HUES64 (cell line): ENCODE results near the gene AIMP1.
A peak's percentile ranks its signal among the peaks of the same experiment; 100 is the strongest.

Source experiments
- H3K27ac ChIP-seq: 2 replicates; pipeline ENCODE4 v1.7.0; 2013; ENCODE audit warnings: low read depth, low read length, inconsistent platforms
- H3K27me3 ChIP-seq: 2 replicates; pipeline ENCODE4 v1.6.1; 2013; ENCODE audit warnings: mild to moderate bottlenecking, low read length; ENCODE audit not compliant: insufficient read depth
- H3K36me3 ChIP-seq: 2 replicates; pipeline ENCODE4 v1.6.1; 2013; ENCODE audit warnings: mild to moderate bottlenecking, low read length; ENCODE audit not compliant: insufficient read depth
- H3K4me1 ChIP-seq: 2 replicates; pipeline ENCODE4 v1.6.1; 2013; ENCODE audit warnings: mild to moderate bottlenecking, low read length, moderate library complexity; ENCODE audit not compliant: insufficient read depth
- H3K4me3 ChIP-seq: 2 replicates; pipeline ENCODE4 v1.5.1; 2013; ENCODE audit warnings: mild to moderate bottlenecking, low read length, moderate library complexity
- H3K9ac ChIP-seq: 2 replicates; pipeline ENCODE4 v1.6.1; 2013; ENCODE audit warnings: mild to moderate bottlenecking, low read depth, low read length
- H3K9me3 ChIP-seq: 2 replicates; pipeline ENCODE4 v1.6.1; 2013; ENCODE audit warnings: low read depth, low read length; ENCODE audit not compliant: insufficient read depth
- WGBS: fragments of 150-250, 120-280 bp; methylation state at CpG from one replicate; pipeline ENCODE4 v1.1.7; 2013; ENCODE audit warnings: missing lambda C conversion rate; 5-methylcytosine and 5-hydroxymethylcytosine counted together

The AIMP1 gene

GRCh38 chr4:106294062-106294461 lies 22.3 kb upstream of the AIMP1 start:
- WGBS, result 97% methylated on average over 10 of the region's 10 CpGs
- Histone ChIP-seq H3K9ac (no peak overlapping the region), H3K9me3 (no peaks in the 10 kb centered on the region), H3K36me3 (peaks cover 24% of the 10 kb centered on the region), H3K4me1 (peaks cover 15% of the 10 kb centered on the region), H3K4me3 (no peak overlapping the region), H3K27me3 (no peaks in the 10 kb centered on the region), H3K27ac (no peak overlapping the region)

GRCh38 chr4:106297245-106298035 lies 18.9 kb upstream of the AIMP1 start:
- Histone ChIP-seq H3K36me3 (peaks cover 35% of the 10 kb centered on the region), H3K4me1 (peaks cover 28% of the 10 kb centered on the region), H3K27ac (peak overlapping the region; percentile 32), H3K9me3 (no peaks in the 10 kb centered on the region), H3K27me3 (no peaks in the 10 kb centered on the region), H3K9ac (no peak overlapping the region), H3K4me3 (no peak overlapping the region)

GRCh38 chr4:106299977-106300376 lies 16.4 kb upstream of the AIMP1 start:
- H3K9ac ChIP-seq, result no peak overlapping the region
- H3K27ac ChIP-seq, result no peak overlapping the region
- H3K27me3 ChIP-seq, result no peaks in the 10 kb centered on the region
- peaks cover 50% of the 10 kb centered on the region for H3K4me1 ChIP-seq
- peaks cover 22% of the 10 kb centered on the region for H3K36me3 ChIP-seq
- H3K9me3 ChIP-seq, result no peaks in the 10 kb centered on the region
- 94% methylated on average over 4 of the region's 4 CpGs for WGBS
- H3K4me3 ChIP-seq, result no peak overlapping the region

GRCh38 chr4:106301393-106302061 lies 14.8 kb upstream of the AIMP1 start:
- H3K36me3 ChIP-seq, result peaks cover 20% of the 10 kb centered on the region
- no peak overlapping the region for H3K9ac ChIP-seq
- H3K9me3 ChIP-seq, result no peaks in the 10 kb centered on the region
- peak overlapping the region; percentile 66 for H3K27ac ChIP-seq
- H3K4me3 ChIP-seq, result no peak overlapping the region
- 82% methylated on average over 2 of the region's 2 CpGs for WGBS
- peaks cover 48% of the 10 kb centered on the region for H3K4me1 ChIP-seq
- H3K27me3 ChIP-seq, result no peaks in the 10 kb centered on the region

- Histone ChIP-seq H3K27me3 (no peaks in the 10 kb centered on the region), H3K9ac (peak overlapping the region; percentile 23; the same call in 1 of the 2 replicates), H3K9me3 (no peaks in the 10 kb centered on the region), H3K27ac (peak overlapping the region; percentile 66), H3K36me3 (peaks cover 26% of the 10 kb centered on the region), H3K4me1 (peaks cover 42% of the 10 kb centered on the region), H3K4me3 (no peak overlapping the region)
- 96% methylated on average over 4 of the region's 4 CpGs for WGBS
Observed at GRCh38 chr4:106302062-106302438, 14.3 kb upstream of the AIMP1 start.

- Histone ChIP-seq H3K27ac (no peak overlapping the region), H3K36me3 (peaks cover 40% of the 10 kb centered on the region), H3K9me3 (no peaks in the 10 kb centered on the region), H3K4me1 (peaks cover 37% of the 10 kb centered on the region), H3K27me3 (no peaks in the 10 kb centered on the region), H3K4me3 (no peak overlapping the region), H3K9ac (no peak overlapping the region)
- 79% methylated on average over 3 of the region's 3 CpGs for WGBS
Observed at GRCh38 chr4:106303548-106304281, 12.6 kb upstream of the AIMP1 start.

GRCh38 chr4:106304632-106305031 lies 11.7 kb upstream of the AIMP1 start:
- no peak overlapping the region for H3K4me3 ChIP-seq
- no peak overlapping the region for H3K9ac ChIP-seq
- H3K27me3 ChIP-seq, result no peaks in the 10 kb centered on the region
- peaks cover 40% of the 10 kb centered on the region for H3K36me3 ChIP-seq
- H3K9me3 ChIP-seq, result no peaks in the 10 kb centered on the region
- no peak overlapping the region for H3K27ac ChIP-seq
- H3K4me1 ChIP-seq, result peaks cover 37% of the 10 kb centered on the region

- Histone ChIP-seq H3K27me3 (no peaks in the 10 kb centered on the region), H3K4me3 (no peak overlapping the region)
- WGBS, result 94% methylated on average over 4 of the region's 4 CpGs
Observed at GRCh38 chr4:106305435-106306055, 10.8 kb upstream of the AIMP1 start.

GRCh38 chr4:106306561-106306960 lies 9.8 kb upstream of the AIMP1 start:
- Histone ChIP-seq H3K27ac (no peak overlapping the region), H3K9me3 (no peaks in the 10 kb centered on the region), H3K36me3 (peaks cover 26% of the 10 kb centered on the region), H3K4me3 (no peak overlapping the region), H3K4me1 (peaks cover 33% of the 10 kb centered on the region), H3K27me3 (no peaks in the 10 kb centered on the region), H3K9ac (no peak overlapping the region)

More at GRCh38 chr4:106305435-106306055, 10.8 kb upstream of the AIMP1 start:
- Histone ChIP-seq H3K9me3 (no peaks in the 10 kb centered on the region), H3K27ac (no peak overlapping the region), H3K4me1 (peaks cover 37% of the 10 kb centered on the region), H3K36me3 (peaks cover 31% of the 10 kb centered on the region), H3K9ac (no peak overlapping the region)

GRCh38 chr4:106312377-106312776 lies 4.0 kb upstream of the AIMP1 start:
- H3K9me3 ChIP-seq, result no peaks in the 10 kb centered on the region
- no peak overlapping the region for H3K4me3 ChIP-seq
- no peak overlapping the region for H3K27ac ChIP-seq
- H3K9ac ChIP-seq, result no peak overlapping the region
- peaks cover 5% of the 10 kb centered on the region; the same call in 1 of the 2 replicates for H3K4me1 ChIP-seq
- H3K27me3 ChIP-seq, result no peaks in the 10 kb centered on the region
- no CpG with 5 or more reads among the region's 1 CpG for WGBS
- H3K36me3 ChIP-seq, result peaks cover 11% of the 10 kb centered on the region
